GM12891 (cell line): Measurements from ENCODE around the gene GMDS.

Experiments used
- DNase-seq: peaks from one replicate; pipeline ENCODE4 v3.0.0; 2011; ENCODE audit warnings: low spot score; ENCODE audit not compliant: insufficient read length
- FAIRE-seq: peaks from 2 replicates; lab custom pipeline; 2011; peaks lifted over from hg19 to GRCh38; lab: Jason Lieb, UNC
- PAX5 ChIP-seq: IDR thresholded peaks from 2 replicates; pipeline ENCODE4 v1.6.1; 2011; ENCODE audit warnings: low read length, moderate library complexity, mild to moderate bottlenecking; ENCODE audit not compliant: insufficient read depth, severe bottlenecking
- POLR2A ChIP-seq: IDR thresholded peaks from 2 replicates; pipeline ENCODE4 v1.6.1; 2011; ENCODE audit warnings: low read depth, low read length, control low read depth
- POLR2AphosphoS5 ChIP-seq: IDR thresholded peaks from 2 replicates; pipeline ENCODE4 v1.6.1; 2011; ENCODE audit warnings: low read depth, low read length, control low read depth
- POU2F2 ChIP-seq: IDR thresholded peaks from 2 replicates; pipeline ENCODE4 v1.6.1; 2011; ENCODE audit warnings: low read depth, mild to moderate bottlenecking, control low read depth, low read length, moderate library complexity
- SPI1 ChIP-seq: IDR thresholded peaks from 2 replicates; pipeline ENCODE4 v1.6.1; 2011; ENCODE audit warnings: low read depth, low read length, control low read depth
- TAF1 ChIP-seq: IDR thresholded peaks from 2 replicates; pipeline ENCODE4 v1.6.1; 2011; ENCODE audit warnings: low read depth, low read length, control low read depth

GMDS gene

DNA sequence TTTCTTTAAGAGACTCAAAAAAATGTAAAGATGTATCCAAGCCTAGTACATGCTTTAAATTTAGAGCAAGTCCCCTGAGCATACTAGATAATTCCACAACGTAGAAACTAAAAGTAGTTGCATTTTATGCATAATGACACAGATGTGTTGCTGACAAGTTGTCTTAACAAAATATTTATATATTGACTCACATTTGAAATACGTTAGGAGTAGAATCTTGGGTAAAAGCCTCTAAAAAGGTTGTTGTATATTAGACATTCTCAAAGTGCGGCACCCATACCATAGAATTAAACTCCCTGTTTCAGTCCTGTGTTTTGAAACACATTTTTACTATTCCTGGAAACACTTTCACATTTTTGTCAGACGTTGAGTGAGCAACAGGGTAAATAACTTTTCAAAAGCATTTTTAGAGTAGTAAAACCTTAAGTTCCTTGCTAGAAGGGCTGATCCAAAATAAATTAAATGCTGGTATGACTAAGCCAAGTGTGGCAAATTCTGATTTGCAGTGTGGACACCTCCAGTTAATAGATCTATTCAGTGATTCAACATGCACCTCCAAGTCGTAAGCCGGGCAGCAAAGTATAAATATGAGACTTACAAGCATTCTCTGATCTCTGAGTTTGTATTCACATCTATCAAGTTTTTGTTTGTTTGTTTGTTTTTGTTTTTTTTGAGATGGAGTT, 97.5 kb downstream of the GMDS start:
- TF ChIP-seq SPI1 (no peak), POLR2AphosphoS5 (no peak), PAX5 (no peak), POU2F2 (no peak), POLR2A (no peak), TAF1 (no peak)
- DNase-seq (no peak), FAIRE-seq (no peak)

DNA sequence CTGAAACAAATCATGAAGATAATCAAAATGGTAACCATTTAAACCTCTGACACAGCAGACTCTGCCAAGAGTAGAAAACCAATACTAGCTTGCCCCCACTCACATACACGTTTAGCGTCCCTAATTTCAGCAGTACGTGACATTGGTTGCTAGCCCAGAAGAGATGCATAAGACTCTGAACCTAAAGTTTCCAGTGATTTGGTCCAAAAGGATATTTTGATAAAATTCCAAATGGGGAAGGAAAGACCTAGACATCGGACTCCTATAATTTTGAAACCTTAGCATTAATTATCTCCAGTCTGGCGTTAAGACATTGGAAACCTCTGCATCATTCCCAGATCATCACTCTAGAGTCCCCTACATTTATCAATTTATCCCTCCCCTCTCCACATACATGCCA, 98.1 kb downstream of the GMDS start:
- TF ChIP-seq SPI1 (no peak), POU2F2 (no peak), POLR2AphosphoS5 (no peak), POLR2A (no peak), PAX5 (no peak), TAF1 (no peak)
- DNase-seq, result no peak

DNA sequence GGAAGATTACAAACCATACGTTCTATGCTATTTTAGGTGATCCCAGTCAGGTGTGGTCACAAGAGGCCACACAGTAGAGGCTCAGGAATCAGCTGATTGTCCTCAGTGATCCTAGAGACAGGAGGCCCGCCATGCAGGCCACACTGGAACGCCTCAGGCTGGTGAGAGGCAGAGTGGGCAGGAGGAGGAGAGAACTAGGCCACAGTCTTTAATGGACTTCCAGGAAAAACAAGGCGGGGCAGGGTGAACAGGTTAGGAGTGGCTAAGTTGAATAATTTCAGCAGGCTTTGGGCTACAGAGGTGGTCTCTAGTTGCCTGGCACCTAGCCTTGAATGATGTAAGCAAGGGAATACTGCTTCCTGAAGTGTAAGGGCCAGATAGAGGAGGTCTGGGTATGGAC, 101.2 kb downstream of the GMDS start:
- no peak for TF ChIP-seq POLR2A
- TF ChIP-seq POU2F2, result no peak
- no peak for TF ChIP-seq SPI1
- TF ChIP-seq PAX5, result no peak
- DNase-seq, result no peak

More for the DNA sequence above, 98.1 kb downstream of the GMDS start:
- no peak for FAIRE-seq

DNA sequence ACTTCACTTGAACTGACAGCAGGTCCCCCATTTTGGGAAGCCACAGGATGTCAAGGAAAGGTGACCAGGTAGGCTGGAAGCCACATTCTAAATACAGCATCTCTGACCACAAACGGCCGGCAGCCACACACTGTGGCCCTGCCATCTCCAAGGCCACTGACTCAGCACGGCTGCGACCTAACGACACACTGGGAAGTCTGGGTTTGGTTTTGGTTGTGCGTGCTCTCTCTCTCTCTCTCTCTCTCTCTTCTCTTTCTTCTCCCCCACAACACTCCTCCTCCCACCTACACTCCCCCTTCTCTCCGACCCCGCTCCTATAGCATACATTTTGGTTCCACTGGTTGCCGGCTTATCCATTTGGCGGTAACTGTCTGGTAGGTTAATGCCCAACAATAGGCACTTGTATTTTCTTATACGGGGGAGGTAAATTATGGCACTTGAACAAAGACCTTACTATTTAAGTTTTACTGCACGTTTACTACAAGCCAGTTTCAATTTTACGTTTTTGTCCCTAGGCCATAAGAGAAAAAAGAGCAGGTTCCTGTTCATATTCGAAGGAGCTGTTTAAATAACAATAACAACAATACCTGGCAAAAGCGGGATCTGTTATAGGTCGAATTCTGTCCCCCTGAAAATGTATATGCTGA, 103.6 kb downstream of the GMDS start:
- FAIRE-seq, result no peak
- DNase-seq, result no peak
- no peak for TF ChIP-seq TAF1
- no peak for TF ChIP-seq SPI1
- TF ChIP-seq POLR2AphosphoS5, result no peak
- no peak for TF ChIP-seq POU2F2
- no peak for TF ChIP-seq POLR2A
- TF ChIP-seq PAX5, result no peak

More for the DNA sequence above, 101.2 kb downstream of the GMDS start:
- no peak for FAIRE-seq

DNA sequence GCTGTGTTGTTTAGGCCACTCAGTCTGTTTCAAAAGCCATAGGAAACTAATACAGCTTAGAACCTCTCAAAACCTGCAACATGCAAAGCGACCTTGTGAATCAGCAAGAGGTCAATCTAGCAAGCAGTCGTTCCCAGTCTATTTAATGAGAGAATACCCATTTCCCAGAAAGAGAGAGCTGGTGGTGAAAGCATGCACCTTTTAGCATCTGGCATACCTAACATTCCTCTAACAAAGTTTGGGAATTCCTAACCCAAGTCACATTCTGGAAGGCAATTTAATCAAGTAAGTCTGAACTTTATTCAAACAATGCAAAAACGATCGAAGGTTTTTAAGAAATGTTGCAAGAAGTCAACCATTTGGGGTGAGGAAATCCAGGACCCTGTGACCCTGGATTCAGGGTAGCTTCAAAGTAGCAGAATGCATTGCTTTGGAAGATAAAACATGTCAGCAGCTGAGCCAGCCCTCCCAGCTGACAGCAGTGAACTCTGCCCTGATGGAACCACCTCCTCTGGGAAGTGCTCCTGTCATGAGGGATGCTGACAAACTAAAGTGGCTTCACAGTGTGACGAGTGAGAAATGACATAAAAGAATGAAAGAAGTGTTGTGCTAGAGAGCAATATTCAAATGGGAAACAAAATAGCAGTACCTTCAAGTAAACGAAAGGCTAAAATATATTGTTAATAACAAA, 104.8 kb downstream of the GMDS start:
- FAIRE-seq (no peak), DNase-seq (no peak)
- no peak for TF ChIP-seq POLR2AphosphoS5
- TF ChIP-seq PAX5, result no peak
- TF ChIP-seq POU2F2, result no peak
- no peak for TF ChIP-seq SPI1
- TF ChIP-seq TAF1, result no peak
- TF ChIP-seq POLR2A, result no peak

DNA sequence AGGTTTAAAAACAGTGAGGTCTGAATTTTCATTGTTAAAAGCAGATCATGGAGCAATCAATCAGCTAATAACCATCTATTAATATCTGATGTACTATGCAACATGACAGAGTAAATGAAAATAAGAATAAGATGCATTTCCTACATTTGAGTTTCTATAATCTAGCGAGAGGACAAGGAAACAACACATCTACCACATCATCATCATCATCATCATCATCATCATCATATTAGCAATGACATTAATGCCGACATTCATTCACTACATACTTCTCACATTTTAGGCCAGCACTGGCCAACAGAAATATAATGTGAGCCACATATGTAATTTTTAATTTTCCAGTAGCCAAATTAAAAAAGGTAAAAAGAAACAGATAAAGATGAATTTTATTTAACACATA, 110.0 kb downstream of the GMDS start:
- FAIRE-seq (peak; percentile 16), DNase-seq (no peak)
- TF ChIP-seq POU2F2 (no peak), POLR2AphosphoS5 (no peak), SPI1 (no peak), TAF1 (no peak)

DNA sequence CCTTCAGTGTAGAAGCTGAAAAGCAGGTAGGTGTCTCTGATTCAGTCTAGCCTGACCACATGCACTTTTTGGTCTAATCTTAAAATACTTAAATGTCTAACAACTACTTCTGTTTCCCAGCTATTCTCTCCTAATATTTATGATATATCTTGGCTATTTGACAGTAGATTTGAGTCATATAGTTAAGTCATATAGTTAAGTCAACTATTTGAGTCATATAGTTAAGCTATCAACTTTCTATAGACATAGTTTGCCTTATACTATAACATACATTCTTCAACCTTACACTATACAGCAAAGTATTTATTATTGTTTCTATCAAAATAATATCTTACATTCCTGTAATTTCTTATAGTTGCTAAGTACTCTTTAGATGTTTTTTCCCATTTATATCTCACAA, 110.9 kb downstream of the GMDS start:
- TF ChIP-seq POU2F2, result no peak
- no peak for TF ChIP-seq POLR2AphosphoS5
- no peak for TF ChIP-seq PAX5
- no peak for TF ChIP-seq SPI1
- no peak for TF ChIP-seq TAF1
- no peak for TF ChIP-seq POLR2A
- FAIRE-seq (no peak), DNase-seq (no peak)

DNA sequence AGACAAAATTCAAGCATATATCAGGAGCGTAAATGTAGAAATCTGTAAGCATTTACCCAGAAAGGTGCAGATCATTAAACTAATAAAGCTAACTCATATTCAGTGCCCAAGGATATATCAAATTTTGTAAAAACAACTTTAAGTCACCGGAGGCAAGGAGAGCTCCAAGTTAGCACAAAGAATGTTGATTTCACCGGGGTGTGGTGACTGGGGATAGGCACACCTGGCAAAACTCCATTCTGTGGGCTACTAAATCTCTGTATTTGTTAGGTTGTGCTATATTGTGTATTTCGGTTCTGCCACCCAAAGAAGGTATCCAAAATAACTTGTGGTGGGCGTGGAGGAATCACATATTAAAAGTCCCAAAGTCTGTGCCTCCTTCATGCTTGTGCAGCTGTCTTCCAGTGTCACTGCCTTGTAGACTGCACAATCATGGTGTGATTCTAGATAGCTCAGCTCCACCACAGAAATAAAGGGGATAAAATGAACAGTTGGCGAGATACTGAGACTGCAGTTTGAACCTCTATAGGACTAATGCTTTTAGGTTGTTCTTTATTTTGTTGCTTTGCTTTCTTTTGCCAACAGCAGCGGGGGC, 111.6 kb downstream of the GMDS start:
- FAIRE-seq, result no peak
- TF ChIP-seq SPI1 (no peak), POLR2A (no peak), POU2F2 (no peak), TAF1 (no peak), POLR2AphosphoS5 (no peak), PAX5 (no peak)
- DNase-seq, result no peak

DNA sequence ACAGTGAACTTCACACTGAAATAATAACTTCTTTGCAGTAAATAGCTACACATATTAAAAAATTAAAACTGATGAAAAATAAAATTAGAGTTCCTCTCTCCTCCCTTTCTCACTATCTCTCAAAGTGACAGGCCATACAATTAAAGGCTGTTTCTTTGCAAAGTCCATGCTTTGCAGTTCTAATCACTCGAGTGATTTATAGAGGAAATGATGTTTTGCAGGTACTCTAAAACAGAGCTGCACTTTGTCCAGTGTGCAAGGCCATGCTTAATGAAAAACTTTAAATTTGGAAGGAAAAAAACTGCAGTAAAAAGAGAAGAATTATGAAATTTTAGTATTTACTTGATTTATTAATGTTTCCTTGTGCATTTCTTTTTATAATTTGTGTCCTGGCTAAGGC, 112.5 kb downstream of the GMDS start:
- TF ChIP-seq SPI1 (no peak), POU2F2 (no peak), POLR2A (no peak), PAX5 (no peak), TAF1 (no peak), POLR2AphosphoS5 (no peak)
- FAIRE-seq (no peak), DNase-seq (no peak)
